Measurements from ENCODE around the gene RGL2.

DNA sequence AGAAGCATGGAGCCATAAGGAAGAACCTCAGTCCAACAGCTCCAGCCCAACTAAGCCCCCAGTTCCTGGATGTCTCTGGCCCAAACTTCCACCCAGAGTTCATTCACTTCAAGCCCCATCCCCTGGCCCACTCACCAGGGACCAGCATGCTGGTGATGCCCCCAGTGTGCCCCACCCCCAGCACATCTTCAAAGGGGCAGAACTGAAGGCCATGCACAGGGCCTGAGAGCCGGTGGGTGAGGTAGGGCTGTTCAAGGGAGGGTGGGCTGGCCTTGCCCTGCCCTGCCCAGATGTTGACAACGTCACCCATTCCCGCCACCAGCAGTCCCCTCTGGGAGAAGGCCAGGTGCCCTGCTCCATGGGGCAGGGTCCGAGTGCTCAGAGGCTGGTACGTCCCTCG lies 18.2 kb downstream of the RGL2 start:
- TF ChIP-seq CTCF (IDR thresholded peaks at IDR 0.05; ENCODE audit: insufficient read depth, low read length) (no peak), GABPA (IDR thresholded peaks at IDR 0.05; ENCODE audit: low read depth) (no peak), POLR2AphosphoS5 (IDR thresholded peaks at IDR 0.05; ENCODE audit: low read depth) (no peak), SPI1 (IDR thresholded peaks at IDR 0.05; ENCODE audit: borderline replicate concordance, low read depth) (no peak)
- TF ChIP-seq, protein P1, sequence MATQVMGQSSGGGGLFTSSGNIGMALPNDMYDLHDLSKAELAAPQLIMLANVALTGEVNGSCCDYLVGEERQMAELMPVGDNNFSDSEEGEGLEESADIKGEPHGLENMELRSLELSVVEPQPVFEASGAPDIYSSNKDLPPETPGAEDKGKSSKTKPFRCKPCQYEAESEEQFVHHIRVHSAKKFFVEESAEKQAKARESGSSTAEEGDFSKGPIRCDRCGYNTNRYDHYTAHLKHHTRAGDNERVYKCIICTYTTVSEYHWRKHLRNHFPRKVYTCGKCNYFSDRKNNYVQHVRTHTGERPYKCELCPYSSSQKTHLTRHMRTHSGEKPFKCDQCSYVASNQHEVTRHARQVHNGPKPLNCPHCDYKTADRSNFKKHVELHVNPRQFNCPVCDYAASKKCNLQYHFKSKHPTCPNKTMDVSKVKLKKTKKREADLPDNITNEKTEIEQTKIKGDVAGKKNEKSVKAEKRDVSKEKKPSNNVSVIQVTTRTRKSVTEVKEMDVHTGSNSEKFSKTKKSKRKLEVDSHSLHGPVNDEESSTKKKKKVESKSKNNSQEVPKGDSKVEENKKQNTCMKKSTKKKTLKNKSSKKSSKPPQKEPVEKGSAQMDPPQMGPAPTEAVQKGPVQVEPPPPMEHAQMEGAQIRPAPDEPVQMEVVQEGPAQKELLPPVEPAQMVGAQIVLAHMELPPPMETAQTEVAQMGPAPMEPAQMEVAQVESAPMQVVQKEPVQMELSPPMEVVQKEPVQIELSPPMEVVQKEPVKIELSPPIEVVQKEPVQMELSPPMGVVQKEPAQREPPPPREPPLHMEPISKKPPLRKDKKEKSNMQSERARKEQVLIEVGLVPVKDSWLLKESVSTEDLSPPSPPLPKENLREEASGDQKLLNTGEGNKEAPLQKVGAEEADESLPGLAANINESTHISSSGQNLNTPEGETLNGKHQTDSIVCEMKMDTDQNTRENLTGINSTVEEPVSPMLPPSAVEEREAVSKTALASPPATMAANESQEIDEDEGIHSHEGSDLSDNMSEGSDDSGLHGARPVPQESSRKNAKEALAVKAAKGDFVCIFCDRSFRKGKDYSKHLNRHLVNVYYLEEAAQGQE (IDR thresholded peaks at IDR 0.05; ENCODE audit: insufficient replicate concordance, low read depth) = no peak
